ENCODE data around the gene RBP3. TPM values are rescaled to one million over a fixed set of nuclear protein-coding genes. Genes with fewer than 3 reads are reported as not detected.
A peak's percentile ranks its signal among the peaks of the same experiment; 100 is the strongest.
"Not testable (repeated sequence)": the region's sequence is repeated elsewhere in the genome, so short reads cannot be mapped to it uniquely, and the experiment has no call there.

RBP3 gene
- total RNA-seq, 4 donors from 2014 or later = not detected

DNA sequence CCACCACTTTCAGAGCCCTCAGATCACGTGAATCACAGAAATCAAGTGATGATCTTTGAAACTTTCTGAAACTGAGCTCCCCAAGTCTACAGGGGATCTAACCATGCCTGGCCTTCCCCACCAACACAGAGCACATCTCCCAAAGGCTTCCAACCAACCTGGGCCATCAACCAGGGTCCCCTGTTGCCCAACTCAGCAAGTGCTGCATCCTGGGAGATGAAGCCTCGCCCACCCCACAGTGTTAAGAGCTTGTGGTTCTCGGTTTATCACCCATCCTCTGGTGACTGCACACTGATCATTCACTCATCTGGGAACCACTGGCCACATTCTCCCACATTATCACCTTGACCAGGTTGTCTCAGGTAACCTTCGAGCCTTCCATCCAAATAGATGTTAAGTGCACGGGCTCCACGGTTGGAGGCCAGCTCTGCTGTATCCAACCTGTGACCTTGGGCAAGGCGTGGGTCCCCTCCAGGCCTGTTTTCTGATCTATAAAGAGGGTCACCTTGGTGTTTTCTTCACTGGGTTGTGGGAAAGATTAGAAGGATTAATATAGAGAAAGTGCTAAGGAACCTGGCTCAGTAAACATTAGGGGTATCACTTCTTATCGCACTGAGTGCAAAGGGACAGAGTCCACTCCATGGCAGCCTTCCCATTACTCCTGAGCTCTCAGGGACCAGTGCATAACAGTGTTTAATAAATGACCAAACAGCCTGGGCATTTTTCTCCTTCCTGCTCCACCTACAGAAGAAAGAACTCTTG, 32.4 kb downstream of the RBP3 start:
- DNase-seq (ENCODE audit: low spot score in 2 of 2) = peak in 1 of 2 donors; percentile 6
- 73 to 95% methylated on average over 8 of the region's 8 CpGs for WGBS, 2 donors
- no peak overlapping the region for H3K4me3 ChIP-seq (ENCODE audit: low read depth, poor library complexity, severe bottlenecking)
- intact Hi-C loops (cut with DNase I; ENCODE audit: low total_unique reads) = no loop called here
- TF ChIP-seq, protein P1, sequence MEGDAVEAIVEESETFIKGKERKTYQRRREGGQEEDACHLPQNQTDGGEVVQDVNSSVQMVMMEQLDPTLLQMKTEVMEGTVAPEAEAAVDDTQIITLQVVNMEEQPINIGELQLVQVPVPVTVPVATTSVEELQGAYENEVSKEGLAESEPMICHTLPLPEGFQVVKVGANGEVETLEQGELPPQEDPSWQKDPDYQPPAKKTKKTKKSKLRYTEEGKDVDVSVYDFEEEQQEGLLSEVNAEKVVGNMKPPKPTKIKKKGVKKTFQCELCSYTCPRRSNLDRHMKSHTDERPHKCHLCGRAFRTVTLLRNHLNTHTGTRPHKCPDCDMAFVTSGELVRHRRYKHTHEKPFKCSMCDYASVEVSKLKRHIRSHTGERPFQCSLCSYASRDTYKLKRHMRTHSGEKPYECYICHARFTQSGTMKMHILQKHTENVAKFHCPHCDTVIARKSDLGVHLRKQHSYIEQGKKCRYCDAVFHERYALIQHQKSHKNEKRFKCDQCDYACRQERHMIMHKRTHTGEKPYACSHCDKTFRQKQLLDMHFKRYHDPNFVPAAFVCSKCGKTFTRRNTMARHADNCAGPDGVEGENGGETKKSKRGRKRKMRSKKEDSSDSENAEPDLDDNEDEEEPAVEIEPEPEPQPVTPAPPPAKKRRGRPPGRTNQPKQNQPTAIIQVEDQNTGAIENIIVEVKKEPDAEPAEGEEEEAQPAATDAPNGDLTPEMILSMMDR (IDR thresholded peaks at IDR 0.05) = no peak
- TF ChIP-seq POLR2A (IDR thresholded peaks at IDR 0.05) = no peak

- WGBS, 2 donors = 74 to 88% methylated on average over 1 of the region's 1 CpG
- peak in 1 of 2 donors; percentile 6 for DNase-seq (ENCODE audit: low spot score in 2 of 2)
Measured at GRCh38 chr10:47381103-47381395, 32.9 kb downstream of the RBP3 start.

DNA sequence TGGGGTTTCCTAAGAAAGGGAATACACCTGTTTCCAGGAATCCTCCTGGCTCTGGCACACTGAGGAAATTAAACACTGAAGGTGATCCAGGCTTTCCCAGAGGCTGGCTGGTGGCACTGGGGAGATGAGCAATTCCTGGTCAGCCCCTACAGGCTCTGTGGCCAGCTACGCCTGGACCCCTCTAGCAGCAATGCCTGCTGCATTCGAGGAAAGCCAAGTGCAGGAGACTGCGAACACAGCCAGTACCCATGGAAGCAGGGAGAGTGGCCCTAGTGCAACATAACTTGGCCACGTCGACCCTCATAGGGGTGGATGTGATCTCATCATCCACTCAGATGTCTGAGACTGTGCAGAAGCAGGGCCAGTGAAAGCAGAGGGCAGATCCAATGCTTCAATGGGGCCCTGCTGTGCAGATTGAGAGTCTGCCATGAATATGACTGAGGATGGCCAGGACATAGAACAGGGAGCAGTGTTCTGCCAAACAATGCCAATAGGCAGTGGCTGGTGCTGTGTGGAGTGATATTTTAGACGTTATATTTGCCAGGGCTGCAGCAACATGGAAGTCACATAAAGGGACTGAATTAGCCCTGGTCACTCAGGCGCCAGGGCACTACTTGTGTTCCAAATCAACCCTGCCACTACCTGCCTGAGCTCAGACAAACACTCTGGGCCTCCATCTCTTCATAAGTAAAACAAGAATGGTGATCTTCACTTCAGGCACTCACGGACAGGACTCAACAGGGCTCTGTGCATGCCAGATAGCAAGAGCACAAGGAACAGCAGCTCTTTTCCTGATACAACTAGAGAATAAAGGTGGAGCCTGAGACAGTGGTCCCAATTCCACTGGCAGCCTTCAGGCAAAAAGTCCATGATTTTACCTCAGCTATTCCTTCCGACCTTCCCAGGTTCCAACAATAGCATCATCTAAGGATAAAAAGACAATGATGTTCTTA, 33.5 kb downstream of the RBP3 start:
- 79 to 86% methylated on average over 9 of the region's 9 CpGs for WGBS, 2 donors
- intact Hi-C loops (cut with DNase I; ENCODE audit: low total_unique reads) = no loop called here
- TF ChIP-seq, protein P1 (IDR thresholded peaks at IDR 0.05) = no peak
- no peak for TF ChIP-seq POLR2A (IDR thresholded peaks at IDR 0.05)
- no peak overlapping the region for H3K4me3 ChIP-seq (ENCODE audit: low read depth, poor library complexity, severe bottlenecking)
- DNase-seq (ENCODE audit: low spot score in 2 of 2) = peak; percentile 6 to 75

More at GRCh38 chr10:47381103-47381395, 32.9 kb downstream of the RBP3 start:
- TF ChIP-seq POLR2A (IDR thresholded peaks at IDR 0.05) = no peak
- TF ChIP-seq, protein P1 (IDR thresholded peaks at IDR 0.05) = no peak
- H3K4me3 ChIP-seq (ENCODE audit: low read depth, poor library complexity, severe bottlenecking) = no peak overlapping the region
- intact Hi-C loops (cut with DNase I; ENCODE audit: low total_unique reads) = no loop called here

- H3K4me3 ChIP-seq (ENCODE audit: low read depth, poor library complexity, severe bottlenecking) = no peak overlapping the region
- intact Hi-C loops (cut with DNase I; ENCODE audit: low total_unique reads) = no loop called here
- TF ChIP-seq POLR2A (IDR thresholded peaks at IDR 0.05) = no peak
- TF ChIP-seq, protein P1 (IDR thresholded peaks at IDR 0.05) = no peak
- 13 to 15% methylated on average over 9 of the region's 9 CpGs for WGBS, 2 donors
- peak; percentile 11 to 54 for DNase-seq (ENCODE audit: low spot score in 2 of 2)
Measured at GRCh38 chr10:47383261-47384147, 35.3 kb downstream of the RBP3 start.

GRCh38 chr10:47384148-47384921, 36.2 kb downstream of the RBP3 start, which contains the start of gene ZNF488:
TSS of gene ZNF488 (minus strand) at chr10:47384293. CDS start at chr10:47368829, 15,464 bp downstream.
- 0 to 1% methylated on average over 25 to 41 of the region's 75 CpGs for WGBS, 2 donors
- intact Hi-C loops (cut with DNase I; ENCODE audit: low total_unique reads) = no loop called here
- no peak for TF ChIP-seq POLR2A (IDR thresholded peaks at IDR 0.05)
- TF ChIP-seq, protein P1 (IDR thresholded peaks at IDR 0.05) = no peak
- peak within 1 kb of the TSS; percentile 48 for H3K4me3 ChIP-seq (ENCODE audit: low read depth, poor library complexity, severe bottlenecking)
- DNase-seq (ENCODE audit: low spot score in 2 of 2) = peak; percentile 75 to 95

DNA sequence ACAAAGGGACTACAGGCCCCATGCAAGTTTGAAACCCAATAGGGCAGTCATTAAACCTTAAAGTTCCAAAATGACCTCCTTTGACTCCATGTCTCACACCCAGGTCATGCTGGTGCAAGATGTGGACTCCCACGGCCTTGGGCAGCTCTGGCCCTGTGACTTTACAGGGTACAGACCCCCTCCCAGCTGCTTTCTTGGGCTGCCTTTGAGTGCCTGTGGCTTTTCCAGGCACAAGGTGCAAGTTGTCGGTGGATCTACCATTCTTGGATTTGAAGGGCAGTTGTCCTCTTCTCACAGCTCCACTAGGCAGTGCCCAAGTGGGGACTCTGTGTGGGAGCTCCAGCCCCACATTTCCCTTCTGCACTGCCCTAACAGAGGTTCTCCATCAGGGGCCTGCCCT, 37.9 kb downstream of the RBP3 start:
- H3K4me3 ChIP-seq (ENCODE audit: low read depth, poor library complexity, severe bottlenecking); intact Hi-C loops (cut with DNase I; ENCODE audit: low total_unique reads): not testable (repeated sequence)
- WGBS, 2 donors = 85 to 97% methylated on average over 2 of the region's 2 CpGs
- peak in 1 of 2 donors; percentile 9 for DNase-seq (ENCODE audit: low spot score in 2 of 2)
